Astrocyte of the cerebellum (primary cell): ENCODE data around the gene ABLIM2.

ENCODE experiments used
- DNase-seq: peaks from one replicate; pipeline ENCODE4 v3.0.0-alpha.2; 2011; ENCODE audit warnings: low read depth
- H3K4me3 ChIP-seq: 2 replicates; pipeline ENCODE4 v1.5.1; 2011; ENCODE audit warnings: mild to moderate bottlenecking, low read depth, low read length, moderate library complexity
- CTCF ChIP-seq: IDR thresholded peaks from 2 replicates; pipeline ENCODE4 v1.5.1; 2012; ENCODE audit warnings: low read length, low read depth, moderate library complexity, mild to moderate bottlenecking; ENCODE audit errors: missing control alignments
- in situ Hi-C: cut with HindIII; loops from 2 replicates; pipeline ENCODE4 v1.10.0; 2017; ENCODE audit warnings: low sequenced_read_pairs

The ABLIM2 gene

GRCh38 chr4:8170341-8170740 lies 11.7 kb upstream of the ABLIM2 start:
- in situ Hi-C loops = no loop called here
- DNase-seq = no peak
- TF ChIP-seq CTCF = no peak
- H3K4me3 ChIP-seq = no peak overlapping the region

DNA sequence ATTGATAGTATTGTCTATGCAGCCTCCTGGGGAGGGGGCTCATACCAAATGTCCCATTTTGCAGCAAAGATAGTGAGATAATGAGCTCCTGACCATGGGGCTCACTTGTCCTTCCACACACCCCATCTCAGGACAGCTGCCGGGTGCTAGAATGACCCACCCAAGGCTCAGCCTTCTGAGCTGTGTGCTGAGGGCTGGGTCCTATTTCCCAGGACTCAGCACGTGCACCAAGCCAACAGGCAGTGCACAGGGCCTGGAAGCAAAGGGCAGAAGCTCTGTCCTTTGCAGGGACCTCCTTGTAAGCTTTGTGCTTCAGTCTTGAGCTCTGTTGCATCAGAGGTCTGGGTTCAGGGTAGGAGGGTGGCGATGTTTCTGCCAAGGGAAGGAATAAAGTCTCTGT lies 11.2 kb upstream of the ABLIM2 start:
- no peak overlapping the region for H3K4me3 ChIP-seq
- TF ChIP-seq CTCF = no peak
- DNase-seq = no peak
- in situ Hi-C loops = loop anchor here (5.0 kb wide), 1 partner anchor 53 kb away; no protein-coding TSS in a partner anchor

DNA sequence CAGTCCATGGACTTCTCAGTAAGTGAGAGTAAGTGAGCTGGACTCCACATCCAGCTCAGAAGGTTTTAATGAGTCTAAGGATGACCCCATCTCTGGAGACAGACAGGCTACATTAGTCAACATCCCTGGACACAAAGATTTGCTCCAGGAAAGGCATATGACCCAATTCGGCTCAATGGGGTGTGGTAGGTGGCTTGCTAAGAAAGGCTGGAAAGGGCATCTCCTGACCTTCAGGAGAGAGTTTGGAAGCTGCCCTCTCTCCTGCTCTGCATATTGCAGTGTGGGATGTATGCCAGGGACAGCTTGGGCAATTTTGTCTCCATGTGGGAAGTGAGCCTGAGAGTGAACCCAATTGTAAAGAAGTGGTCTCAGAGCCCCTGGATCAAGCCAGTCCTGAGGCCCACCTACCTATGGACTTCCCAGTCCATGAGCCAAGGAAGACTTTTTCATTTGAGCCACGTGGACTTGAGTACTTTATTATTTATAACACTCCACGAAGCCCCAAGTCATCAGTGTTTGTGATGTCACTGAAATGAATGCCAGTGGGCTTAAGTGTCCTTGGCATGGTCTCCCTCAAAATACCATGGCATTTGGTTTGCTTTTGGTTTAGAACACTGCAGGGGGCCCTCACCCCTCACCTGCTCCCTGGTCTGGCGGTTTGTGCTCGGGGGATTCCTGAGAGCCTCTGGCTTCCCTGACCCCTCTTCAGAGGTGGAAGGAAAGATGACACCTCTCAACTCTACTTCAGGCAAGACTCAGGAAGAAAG lies 10.4 kb upstream of the ABLIM2 start:
- DNase-seq = no peak
- in situ Hi-C loops = loop anchor here (5.0 kb wide), 1 partner anchor 53 kb away; no protein-coding TSS in a partner anchor
- no peak overlapping the region for H3K4me3 ChIP-seq
- TF ChIP-seq CTCF = no peak

GRCh38 chr4:8168232-8168631 lies 9.6 kb upstream of the ABLIM2 start:
- no peak overlapping the region for H3K4me3 ChIP-seq
- in situ Hi-C loops = loop anchor here (5.0 kb wide), 1 partner anchor 54 kb away; no protein-coding TSS in a partner anchor
- DNase-seq = no peak
- peak; percentile 42 for TF ChIP-seq CTCF

GRCh38 chr4:8167815-8168214 lies 9.2 kb upstream of the ABLIM2 start:
- in situ Hi-C loops = loop anchor here (5.0 kb wide), 1 partner anchor 54 kb away; no protein-coding TSS in a partner anchor
- DNase-seq = no peak
- no peak for TF ChIP-seq CTCF
- no peak overlapping the region for H3K4me3 ChIP-seq

DNA sequence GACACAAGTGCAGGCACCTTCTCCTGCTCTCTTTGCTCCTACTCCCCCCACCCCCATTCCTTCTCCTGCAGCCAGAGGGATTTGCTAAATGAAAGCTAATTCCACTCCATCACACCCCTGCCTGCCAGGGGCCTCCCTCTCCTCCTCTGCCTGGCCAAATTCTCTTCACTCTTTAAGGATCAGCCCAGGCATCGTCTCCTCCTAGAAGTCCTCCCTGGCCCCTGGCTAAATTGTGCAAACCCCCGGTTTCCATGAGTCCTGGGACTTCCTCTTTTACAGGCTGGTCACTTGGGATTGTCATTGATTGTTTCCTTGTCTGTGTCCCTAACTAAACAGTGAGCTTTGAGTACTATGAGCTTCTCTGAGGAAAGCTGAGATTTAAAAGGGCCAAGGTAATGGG lies 8.7 kb upstream of the ABLIM2 start:
- in situ Hi-C loops = loop anchor here (5.0 kb wide), 1 partner anchor 55 kb away; no protein-coding TSS in a partner anchor
- no peak overlapping the region for H3K4me3 ChIP-seq
- no peak for DNase-seq
- TF ChIP-seq CTCF = no peak
